Measurements from ENCODE around the gene OPRD1. TPM values are rescaled to one million over a fixed set of nuclear protein-coding genes. Genes with fewer than 3 reads are reported as not detected.

OPRD1 gene
- total RNA-seq, 4 donors from 2014 or later: 0.24 TPM; not detected in 3

- Histone ChIP-seq H3K27me3 (no peaks in the 10 kb centered on the region), H3K4me3 (replicated peaks in 1 of 3) (no peak overlapping the region), H3K27ac (no peak overlapping the region)
Measured at GRCh38 chr1:28888915-28889314, 76.9 kb downstream of the OPRD1 start.

GRCh38 chr1:28889357-28889756, 77.4 kb downstream of the OPRD1 start:
- Histone ChIP-seq H3K27ac (no peak overlapping the region), H3K9me3 (no peaks in the 10 kb centered on the region), H3K27me3 (no peaks in the 10 kb centered on the region), H3K4me1 (peaks cover 19 to 26% of the 10 kb centered on the region in 2 donors), H3K4me3 (replicated peaks in 1 of 3) (no peak overlapping the region), H3K36me3 (no peaks in the 10 kb centered on the region)
- intact Hi-C loops (cut with DNase I): loop anchor here (2.0 kb wide), 1 partner anchor 313 kb away; no protein-coding TSS in a partner anchor
- WGBS, 2 donors: 98 to 100% methylated on average over 1 to 5 of the region's 5 CpGs
- no peak for DNase-seq
- TF ChIP-seq POLR2A (IDR thresholded peaks at IDR 0.05) (no peak), CTCF (IDR thresholded peaks at IDR 0.05) (no peak)

More at GRCh38 chr1:28888915-28889314, 76.9 kb downstream of the OPRD1 start:
- WGBS, 2 donors: 92 to 95% methylated on average over 7 of the region's 7 CpGs
- H3K36me3 ChIP-seq: no peaks in the 10 kb centered on the region
- peaks cover 20 to 31% of the 10 kb centered on the region in 2 donors for H3K4me1 ChIP-seq
- intact Hi-C loops (cut with DNase I): loop anchor here (2.0 kb wide), 1 partner anchor 314 kb away; no protein-coding TSS in a partner anchor
- no peak for DNase-seq
- no peaks in the 10 kb centered on the region for H3K9me3 ChIP-seq
- TF ChIP-seq CTCF (IDR thresholded peaks at IDR 0.05) (no peak), POLR2A (IDR thresholded peaks at IDR 0.05) (no peak)

GRCh38 chr1:28890435-28890834, 78.5 kb downstream of the OPRD1 start:
- no peak for TF ChIP-seq POLR2A (IDR thresholded peaks at IDR 0.05)
- no peak for TF ChIP-seq CTCF (IDR thresholded peaks at IDR 0.05)
- no peaks in the 10 kb centered on the region for H3K36me3 ChIP-seq
- no peaks in the 10 kb centered on the region for H3K9me3 ChIP-seq
- WGBS, 2 donors: 90 to 92% methylated on average over 8 of the region's 8 CpGs
- no peak overlapping the region for H3K4me3 ChIP-seq (replicated peaks in 1 of 3)
- intact Hi-C loops (cut with DNase I): no loop called here
- no peak overlapping the region for H3K27ac ChIP-seq
- no peak for DNase-seq
- no peaks in the 10 kb centered on the region for H3K27me3 ChIP-seq
- peaks cover 14 to 15% of the 10 kb centered on the region in 2 donors for H3K4me1 ChIP-seq

- Histone ChIP-seq H3K9me3 (no peaks in the 10 kb centered on the region), H3K27me3 (no peaks in the 10 kb centered on the region), H3K4me3 (replicated peaks in 1 of 3) (no peak overlapping the region), H3K4me1 (peaks cover 13% of the 10 kb centered on the region in 2 donors), H3K36me3 (no peaks in the 10 kb centered on the region), H3K27ac (no peak overlapping the region)
- WGBS, 2 donors: 82 to 88% methylated on average over 2 of the region's 2 CpGs
- intact Hi-C loops (cut with DNase I): no loop called here
- TF ChIP-seq CTCF (IDR thresholded peaks at IDR 0.05) (no peak), POLR2A (IDR thresholded peaks at IDR 0.05) (no peak)
- DNase-seq: no peak
Measured at GRCh38 chr1:28890836-28891235, 78.9 kb downstream of the OPRD1 start.

- no peaks in the 10 kb centered on the region for H3K36me3 ChIP-seq
- intact Hi-C loops (cut with DNase I): no loop called here
- TF ChIP-seq POLR2A (IDR thresholded peaks at IDR 0.05): no peak
- DNase-seq: no peak
- no peaks in the 10 kb centered on the region for H3K9me3 ChIP-seq
- no peak overlapping the region for H3K27ac ChIP-seq
- H3K27me3 ChIP-seq: no peaks in the 10 kb centered on the region
- 87 to 90% methylated on average over 2 of the region's 2 CpGs for WGBS, 2 donors
- H3K4me3 ChIP-seq (replicated peaks in 1 of 3): no peak overlapping the region
- H3K4me1 ChIP-seq: peaks cover 9 to 12% of the 10 kb centered on the region in 2 donors
Measured at GRCh38 chr1:28891256-28891655, 79.3 kb downstream of the OPRD1 start.
